Panc1 (cell line): Measurements from ENCODE around the gene RAB11FIP3.

Source experiments
- TCF7L2 ChIP-seq: IDR thresholded peaks from 2 replicates; pipeline ENCODE4 v1.6.1; 2011; ENCODE audit warnings: mild to moderate bottlenecking, low read depth, low read length, inconsistent platforms
- TF ChIP-seq, protein P1 (sequence below): fragments of 450-650 bp; IDR thresholded peaks from 2 replicates; pipeline ENCODE4 v1.5.1; 2017; ENCODE audit warnings: mild to moderate bottlenecking

DNA sequence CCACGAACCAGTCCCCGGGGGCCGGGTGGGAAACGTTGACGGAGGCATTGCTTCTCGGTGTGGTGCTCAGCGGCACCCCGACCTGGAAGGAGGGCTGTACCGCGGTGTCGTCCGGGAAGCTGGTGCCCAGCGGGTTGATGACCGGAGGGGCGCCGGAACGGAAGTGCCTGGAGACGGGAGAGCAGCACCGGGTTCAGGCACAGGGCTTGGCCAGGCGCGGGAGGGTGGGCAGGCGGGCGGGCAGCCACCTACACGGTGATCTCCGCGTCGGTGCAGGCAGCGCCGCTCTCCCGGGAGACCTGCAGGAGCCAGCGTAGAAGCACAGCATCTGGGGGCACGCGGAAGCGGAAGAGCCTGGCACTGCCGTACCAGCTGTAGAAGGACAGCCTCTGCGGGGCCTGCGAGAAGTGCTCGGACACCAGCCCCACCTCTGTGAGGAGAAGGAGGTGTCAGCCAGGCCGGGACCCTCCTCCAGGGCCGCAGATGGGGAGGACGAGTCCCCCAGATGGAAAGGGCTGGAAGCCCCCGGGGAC lies 48.0 kb upstream of the RAB11FIP3 start:
- TF ChIP-seq, protein P1, sequence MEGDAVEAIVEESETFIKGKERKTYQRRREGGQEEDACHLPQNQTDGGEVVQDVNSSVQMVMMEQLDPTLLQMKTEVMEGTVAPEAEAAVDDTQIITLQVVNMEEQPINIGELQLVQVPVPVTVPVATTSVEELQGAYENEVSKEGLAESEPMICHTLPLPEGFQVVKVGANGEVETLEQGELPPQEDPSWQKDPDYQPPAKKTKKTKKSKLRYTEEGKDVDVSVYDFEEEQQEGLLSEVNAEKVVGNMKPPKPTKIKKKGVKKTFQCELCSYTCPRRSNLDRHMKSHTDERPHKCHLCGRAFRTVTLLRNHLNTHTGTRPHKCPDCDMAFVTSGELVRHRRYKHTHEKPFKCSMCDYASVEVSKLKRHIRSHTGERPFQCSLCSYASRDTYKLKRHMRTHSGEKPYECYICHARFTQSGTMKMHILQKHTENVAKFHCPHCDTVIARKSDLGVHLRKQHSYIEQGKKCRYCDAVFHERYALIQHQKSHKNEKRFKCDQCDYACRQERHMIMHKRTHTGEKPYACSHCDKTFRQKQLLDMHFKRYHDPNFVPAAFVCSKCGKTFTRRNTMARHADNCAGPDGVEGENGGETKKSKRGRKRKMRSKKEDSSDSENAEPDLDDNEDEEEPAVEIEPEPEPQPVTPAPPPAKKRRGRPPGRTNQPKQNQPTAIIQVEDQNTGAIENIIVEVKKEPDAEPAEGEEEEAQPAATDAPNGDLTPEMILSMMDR: no peak
- TF ChIP-seq TCF7L2: no peak
